Fibroblast of pulmonary artery (primary cell): ENCODE results near the gene DIPK1C.

Experiments
- DNase-seq: peaks from one replicate; pipeline ENCODE4 v3.0.0-alpha.2; 2010; ENCODE audit warnings: low read depth
- H3K4me3 ChIP-seq: replicated peaks from 2 replicates; pipeline ENCODE4 v1.5.1; 2011; ENCODE audit warnings: low read depth, mild to moderate bottlenecking, control low read depth, low read length, moderate library complexity
- CTCF ChIP-seq: IDR thresholded peaks from 2 replicates; pipeline ENCODE4 v1.5.1; 2011; ENCODE audit warnings: mild to moderate bottlenecking, control low read depth, low read length, inconsistent platforms; ENCODE audit errors: missing control alignments

The DIPK1C gene

GRCh38 chr18:74422541-74422940 lies 34.6 kb downstream of the DIPK1C start:
- no peak overlapping the region for H3K4me3 ChIP-seq
- TF ChIP-seq CTCF: no peak
- DNase-seq: no peak

DNA sequence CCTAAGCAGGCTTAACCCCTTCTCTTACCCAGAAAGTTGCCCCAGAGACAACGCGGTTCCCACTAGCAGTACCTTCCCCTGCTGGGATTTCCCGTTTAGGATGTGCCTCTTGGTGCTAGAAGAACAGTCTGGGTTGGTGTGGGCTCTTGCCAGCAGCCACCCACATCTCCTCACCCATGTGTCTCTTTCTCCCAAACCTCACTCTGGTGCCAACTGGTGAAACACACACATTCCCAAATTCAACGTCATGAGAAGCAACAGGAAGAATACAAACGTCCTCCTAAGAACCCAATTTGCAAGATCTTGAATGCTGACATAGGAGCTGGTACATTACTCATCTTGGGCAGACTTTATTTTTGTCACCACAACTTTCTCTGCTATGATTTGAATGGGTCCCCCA lies 36.2 kb downstream of the DIPK1C start:
- DNase-seq: no peak
- no peak for TF ChIP-seq CTCF
- H3K4me3 ChIP-seq: no peak overlapping the region

DNA sequence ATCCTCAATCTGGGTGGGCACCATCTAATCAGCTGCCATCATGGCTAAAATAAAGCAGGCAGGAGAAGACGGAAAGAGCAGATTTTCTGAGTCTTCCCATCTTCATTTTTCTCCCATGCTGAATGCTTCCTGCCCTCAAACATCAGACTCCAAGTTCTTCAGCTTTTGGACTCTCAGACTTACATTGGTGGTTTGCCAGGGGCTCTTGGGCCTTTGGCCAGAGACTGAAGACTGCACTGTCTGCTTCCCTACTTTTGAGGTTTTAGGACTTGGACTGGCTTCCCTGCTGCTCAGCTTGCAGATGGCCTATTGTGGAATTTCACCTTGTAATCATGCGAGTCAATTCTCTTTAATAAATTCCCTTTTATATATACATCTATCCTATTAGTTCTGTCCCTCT lies 36.6 kb downstream of the DIPK1C start:
- DNase-seq: no peak
- H3K4me3 ChIP-seq: no peak overlapping the region
- TF ChIP-seq CTCF: no peak

- no peak overlapping the region for H3K4me3 ChIP-seq
- no peak for TF ChIP-seq CTCF
These were observed 37.3 kb downstream of the DIPK1C start for GRCh38 chr18:74419761-74420160.

DNA sequence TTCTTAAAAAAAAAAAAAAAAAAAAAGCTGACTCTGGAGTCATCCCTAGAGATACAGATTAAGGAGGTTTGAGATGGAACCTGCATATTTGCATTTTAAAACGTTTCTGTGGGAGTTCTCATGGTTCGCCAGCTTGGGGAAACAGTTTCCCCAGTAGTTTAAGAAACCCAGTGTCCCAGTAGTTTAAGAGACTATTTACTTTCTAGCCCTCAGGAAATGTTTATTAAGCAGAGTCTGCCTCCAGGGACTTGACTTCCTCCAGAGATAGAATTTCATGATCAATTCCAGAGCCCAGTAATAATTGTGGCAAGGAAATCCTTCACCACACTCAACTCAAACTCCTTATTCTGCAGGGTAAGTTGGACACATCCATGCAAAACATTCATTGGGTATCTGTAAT lies 39.1 kb downstream of the DIPK1C start:
- no peak for DNase-seq

More at GRCh38 chr18:74419761-74420160, 37.3 kb downstream of the DIPK1C start:
- DNase-seq: no peak

DNA sequence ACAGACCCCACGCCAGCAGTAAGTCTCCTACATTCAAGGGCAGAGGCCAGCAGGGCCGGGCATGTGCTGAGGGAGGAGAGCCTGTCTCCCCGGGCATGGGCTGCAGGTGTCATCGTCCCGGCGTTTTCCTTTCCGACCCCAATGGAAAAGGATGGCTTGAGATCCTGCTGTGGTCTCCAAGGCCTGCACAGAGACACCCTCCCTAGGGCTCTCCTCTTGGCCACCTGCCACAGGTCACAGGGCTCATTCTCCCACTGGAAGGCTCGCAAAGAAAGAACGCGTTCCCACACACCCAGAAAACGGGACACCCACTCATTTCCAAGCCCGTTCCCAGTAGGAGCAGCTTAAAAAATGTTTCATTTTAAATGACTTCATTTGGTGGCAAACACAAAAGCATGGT lies 41.0 kb downstream of the DIPK1C start:
- no peak for TF ChIP-seq CTCF
- H3K4me3 ChIP-seq: no peak overlapping the region

More for the DNA sequence above, 39.1 kb downstream of the DIPK1C start:
- H3K4me3 ChIP-seq: no peak overlapping the region
- no peak for TF ChIP-seq CTCF

GRCh38 chr18:74414953-74415515 lies 42.1 kb downstream of the DIPK1C start:
- no peak for DNase-seq
- no peak for TF ChIP-seq CTCF
- no peak overlapping the region for H3K4me3 ChIP-seq

More for the DNA sequence above, 41.0 kb downstream of the DIPK1C start:
- DNase-seq: no peak
